CD4-positive, alpha-beta T cell treated with Interleukin-17A for 1 hour (primary cell): ENCODE results near the gene GULP1.
"Not testable (repeated sequence)": the region's sequence is repeated elsewhere in the genome, so short reads cannot be mapped to it uniquely, and the experiment has no call there.

Experiments used
- DNase-seq: peaks from one replicate; pipeline ENCODE4 v3.0.0-alpha.2; 2020

GULP1 gene

DNA sequence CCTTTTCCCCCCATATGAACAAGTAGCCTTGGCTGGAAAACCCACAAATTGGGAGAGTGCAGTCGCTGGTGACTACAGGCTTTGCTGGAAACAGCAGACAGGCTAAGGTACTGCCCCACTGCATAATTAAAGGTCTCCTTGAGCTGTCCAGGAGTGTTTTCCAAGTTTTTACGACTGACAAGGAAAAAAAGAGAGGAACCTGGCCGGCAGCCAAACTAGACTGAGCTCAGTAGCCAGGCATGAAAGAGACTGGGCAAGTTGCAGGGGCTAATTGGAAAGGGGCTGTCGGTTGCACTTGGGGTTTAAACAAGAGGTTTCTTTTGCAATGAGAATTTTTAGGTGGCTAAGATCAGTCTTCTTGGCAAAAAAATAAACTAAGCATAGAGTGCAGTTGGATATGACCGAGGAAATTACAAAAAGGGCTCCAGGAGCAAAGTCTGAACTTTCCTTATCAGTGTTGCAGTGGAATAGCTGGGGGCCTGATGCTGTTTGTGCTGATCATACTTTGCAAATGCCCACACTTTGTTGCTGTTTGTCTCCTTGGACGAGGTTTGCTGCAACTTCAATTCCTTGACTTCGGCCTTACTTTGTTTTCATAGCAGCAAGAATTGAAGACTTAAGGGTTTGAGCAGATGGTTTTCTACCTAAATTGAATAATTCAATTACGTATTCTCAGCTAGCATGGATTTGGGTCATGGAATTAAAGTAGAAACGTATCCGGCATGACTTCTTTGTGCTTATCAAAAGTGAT lies 2.1 kb downstream of the GULP1 start:
- no peak for DNase-seq

DNA sequence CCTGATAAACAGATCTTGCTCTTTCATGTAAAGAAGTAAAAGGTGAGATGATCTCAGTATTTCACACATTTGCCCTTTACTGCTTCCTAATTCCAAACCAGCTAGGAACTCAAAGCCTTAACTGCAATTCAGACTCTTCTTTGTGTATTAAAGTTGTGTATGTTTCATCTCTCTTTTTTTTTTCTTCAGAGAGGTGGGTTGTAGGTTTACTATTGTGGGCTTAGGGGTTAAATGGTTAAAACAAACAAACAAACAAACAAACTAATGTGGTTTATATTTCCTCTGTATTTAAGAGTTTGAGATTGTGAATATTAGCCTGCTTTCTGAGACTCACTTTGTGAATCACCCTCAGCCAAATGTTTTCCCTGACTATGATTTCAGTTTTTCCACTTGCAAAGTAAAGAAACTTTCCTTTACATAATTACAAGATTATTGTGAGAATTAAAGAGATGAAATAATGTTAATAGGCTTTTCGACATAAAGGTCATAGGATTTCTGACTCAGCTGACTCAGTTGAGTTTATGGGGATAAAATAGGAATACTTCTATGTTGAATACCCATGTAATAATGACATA lies 2.8 kb downstream of the GULP1 start:
- no peak for DNase-seq

DNA sequence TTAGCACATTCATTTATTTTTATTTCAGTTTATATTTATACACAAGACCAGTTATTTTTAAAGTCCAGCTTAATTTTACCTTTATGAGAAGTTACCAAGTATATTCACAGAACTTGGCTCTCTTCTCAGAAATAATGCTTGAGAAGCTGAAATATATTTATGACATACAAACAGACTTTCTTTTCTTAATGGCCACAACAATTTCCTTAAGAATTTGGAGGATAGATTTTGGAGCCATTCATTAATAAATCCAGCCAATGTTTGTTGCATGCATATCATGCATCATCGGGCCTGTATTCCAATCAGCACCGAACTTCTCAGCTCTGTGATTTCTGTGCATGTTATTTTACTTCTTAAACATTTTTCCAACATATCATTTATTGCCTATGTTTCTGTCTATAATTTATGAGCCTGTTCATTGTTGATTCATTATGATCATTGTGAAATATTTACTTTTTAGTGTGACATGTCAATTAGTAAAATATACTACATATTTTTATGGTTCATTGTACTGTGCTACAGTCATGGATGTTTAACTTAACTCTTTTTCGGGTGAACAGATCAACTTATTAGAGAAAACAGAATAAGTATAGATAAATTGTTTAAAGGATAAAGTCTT lies 3.5 kb downstream of the GULP1 start:
- no peak for DNase-seq

DNA sequence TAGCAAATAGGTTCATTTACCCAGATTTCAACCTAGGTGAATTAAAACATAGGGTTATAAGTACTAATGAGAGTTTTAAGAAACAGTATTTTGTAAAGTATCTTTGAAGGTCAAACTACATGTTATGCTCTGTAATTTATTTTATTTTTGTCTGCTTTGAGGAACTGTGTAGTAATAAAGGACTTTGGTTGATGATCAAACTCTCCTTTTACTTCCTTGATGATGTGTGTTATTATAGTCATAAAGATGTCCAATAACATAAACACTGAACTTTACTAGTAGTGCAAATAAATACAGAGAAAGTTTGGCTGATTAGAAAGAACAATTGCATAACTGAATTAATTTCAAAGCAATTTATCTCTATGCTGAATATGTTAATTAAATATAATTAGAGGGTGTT lies 6.3 kb downstream of the GULP1 start:
- no peak for DNase-seq

DNA sequence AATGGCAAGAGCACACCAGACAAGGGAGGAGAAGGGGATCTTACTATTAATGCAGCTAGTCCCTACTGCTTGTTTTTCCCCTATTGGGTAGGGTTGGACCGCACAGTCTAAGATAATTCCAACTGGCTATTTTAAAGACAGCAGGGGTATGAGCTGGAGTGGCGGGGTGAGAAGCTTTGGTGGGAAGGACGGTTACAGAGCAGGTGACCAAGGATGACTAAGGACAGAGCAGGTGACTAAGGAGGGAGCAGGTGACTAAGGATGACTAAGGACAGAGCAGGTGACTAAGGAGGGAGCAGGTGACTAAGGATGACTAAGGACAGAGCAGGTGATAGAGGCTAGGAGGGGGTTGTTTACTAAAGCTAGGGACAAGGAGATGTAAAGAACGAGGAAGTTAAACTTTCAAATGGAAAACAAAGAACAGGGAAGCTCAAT lies 7.3 kb downstream of the GULP1 start:
- not testable (repeated sequence) for DNase-seq

DNA sequence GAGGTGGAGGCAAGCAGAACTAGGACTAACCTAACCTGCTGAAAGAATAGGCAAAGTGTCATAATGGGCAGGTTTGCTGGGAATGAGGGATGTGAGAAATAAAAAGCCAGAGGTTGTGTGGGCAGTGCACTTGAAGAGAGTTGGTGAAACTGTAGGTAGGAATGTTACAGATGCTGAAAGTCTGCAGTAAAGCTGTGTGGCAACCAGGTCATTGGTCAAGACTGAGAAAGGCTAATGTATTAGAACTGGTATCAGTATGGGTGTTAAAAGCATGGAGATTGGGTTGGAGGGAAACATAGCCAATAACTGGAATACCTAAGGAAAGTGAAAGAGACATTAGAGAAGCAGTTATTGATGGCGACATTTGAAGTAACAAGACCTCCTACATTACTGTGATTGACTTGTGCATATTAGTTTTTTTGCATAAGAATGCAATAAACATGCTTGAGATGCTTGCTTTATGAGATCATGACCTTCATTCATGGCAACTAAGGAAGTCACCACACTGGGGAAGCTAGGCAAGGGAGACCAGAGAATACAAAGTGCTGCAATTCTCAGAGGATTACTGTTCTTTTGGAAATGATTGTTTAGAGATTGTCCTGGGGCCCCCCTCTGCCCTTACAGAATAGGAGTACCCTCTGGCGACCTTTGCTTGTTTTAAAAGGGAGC lies 11.8 kb downstream of the GULP1 start:
- no peak for DNase-seq

DNA sequence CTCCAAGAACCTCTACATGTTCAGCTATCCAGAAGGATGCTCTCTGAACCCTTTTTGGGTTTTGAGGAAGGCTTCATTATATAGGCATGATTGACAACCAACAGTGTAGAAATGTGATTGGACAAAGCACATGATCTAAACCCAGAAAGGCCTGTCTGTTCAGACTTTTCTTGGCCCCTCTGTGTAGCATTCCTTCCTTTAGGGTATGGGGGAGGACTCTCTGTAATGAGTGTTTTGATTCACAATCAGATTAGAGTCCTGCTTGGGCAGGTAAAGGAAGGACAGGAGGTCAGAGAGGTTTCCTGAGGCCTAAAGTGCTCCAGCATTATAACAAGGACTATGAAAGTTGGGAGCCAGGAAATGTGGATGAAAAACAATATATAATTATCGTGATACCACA lies 13.6 kb downstream of the GULP1 start:
- DNase-seq = no peak

DNA sequence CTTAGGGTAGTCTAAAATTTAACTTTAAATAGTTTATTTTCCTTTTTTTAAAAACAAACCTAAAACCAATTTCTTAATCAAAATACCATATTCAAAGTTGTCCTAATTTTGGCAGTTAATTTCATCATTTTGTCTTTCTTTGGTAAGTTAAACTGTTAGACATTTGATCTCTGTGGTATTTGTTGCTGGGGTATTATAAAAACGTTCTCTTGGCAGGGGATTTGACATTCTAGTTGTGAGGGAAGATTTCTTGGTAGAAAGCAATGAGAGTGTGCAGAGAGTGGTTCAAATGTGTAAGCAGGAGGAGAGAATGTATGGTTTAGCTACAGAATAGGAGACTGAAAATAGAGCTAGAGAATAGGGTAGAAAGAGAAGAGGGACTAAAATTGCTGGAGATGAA lies 14.6 kb downstream of the GULP1 start:
- no peak for DNase-seq

DNA sequence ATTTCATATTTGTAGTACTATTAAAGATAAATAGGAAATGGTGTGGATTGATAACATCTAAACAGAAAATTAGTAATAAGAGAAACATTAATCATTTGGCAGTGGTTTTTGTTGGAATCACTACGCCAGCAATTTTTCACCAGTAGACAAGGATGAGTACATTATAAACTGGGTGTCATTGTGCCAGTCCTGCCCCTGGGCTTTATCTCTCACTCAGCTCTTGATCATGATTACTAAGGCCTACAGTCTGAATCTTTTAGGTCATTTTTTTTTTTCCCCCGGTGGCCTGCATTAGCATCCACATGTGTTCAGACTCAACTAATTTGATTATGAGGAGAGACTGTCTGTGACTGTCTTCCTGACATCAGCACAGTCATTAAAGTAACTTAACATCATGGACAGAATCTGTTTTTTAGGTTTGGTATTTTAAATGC lies 16.2 kb downstream of the GULP1 start:
- no peak for DNase-seq

DNA sequence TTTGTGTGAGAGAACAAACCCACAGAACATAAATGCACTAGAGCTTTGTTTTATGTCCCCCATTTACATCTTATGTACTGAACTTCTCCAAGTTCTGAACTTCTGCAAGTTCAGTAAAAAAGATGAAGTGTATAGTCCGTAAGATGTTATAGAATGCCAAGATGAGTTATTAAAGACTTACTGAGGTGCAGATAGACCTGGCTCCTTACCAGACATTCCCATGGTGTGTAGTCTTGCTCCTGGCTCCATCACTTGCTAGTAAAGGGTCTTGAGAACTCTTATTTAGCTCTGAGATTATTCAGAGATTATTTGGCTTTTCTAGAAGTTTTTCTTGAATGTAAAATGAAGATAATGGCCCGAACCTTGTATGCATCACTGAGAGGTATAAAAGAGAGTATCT lies 16.8 kb downstream of the GULP1 start:
- no peak for DNase-seq

DNA sequence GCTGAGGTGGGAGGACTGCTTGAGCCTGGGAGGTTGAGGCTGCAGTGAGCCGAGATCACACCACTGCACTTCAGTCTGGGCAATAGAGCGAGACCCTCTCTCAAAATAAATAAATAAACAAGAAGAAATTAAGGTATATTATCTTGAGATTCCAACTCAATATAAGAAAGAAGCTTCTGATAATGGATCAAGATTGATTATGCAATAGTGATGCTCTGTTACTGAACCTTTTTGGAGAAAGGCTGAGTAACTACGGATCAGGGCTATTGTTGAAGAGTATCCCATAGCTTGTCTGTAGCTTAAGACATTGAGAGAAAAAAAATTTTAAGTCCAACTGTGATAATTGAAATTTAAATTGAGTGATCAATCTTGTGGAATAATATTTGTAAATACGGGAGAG lies 17.7 kb downstream of the GULP1 start:
- no peak for DNase-seq

DNA sequence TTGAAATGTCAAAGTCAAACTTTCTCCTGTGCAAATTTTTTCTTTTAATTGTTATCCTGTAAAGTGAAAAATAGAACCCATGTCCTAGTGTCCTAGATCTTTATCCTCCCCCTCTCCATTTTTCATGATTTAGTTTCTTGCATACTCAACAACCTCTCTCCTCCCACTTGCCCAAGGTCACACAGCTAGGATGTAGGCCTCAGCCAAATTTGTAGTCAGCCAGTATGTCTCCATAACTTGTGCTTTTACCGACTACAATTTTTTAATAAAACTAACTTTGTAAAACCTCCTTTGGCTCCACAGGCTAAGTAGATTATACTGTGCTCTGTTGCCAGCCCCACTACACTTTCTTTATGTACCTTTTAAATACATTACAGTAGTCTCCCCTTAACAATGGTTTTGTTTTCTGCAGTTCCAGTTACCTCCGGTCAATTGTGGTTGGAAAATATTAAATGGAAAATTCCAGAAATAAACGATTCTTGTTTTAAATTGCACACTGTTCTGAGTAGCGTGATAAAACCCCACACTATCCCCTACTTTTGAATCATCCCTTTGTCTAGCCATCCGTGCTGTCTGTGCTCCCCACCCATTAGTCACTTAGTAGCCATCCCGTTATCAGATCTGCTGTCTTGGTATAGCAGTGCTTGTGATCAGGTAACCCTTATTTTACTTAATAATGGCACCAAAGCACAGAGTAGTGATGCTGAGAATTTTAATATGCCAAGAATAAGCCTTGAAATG lies 22.8 kb downstream of the GULP1 start:
- DNase-seq = no peak

DNA sequence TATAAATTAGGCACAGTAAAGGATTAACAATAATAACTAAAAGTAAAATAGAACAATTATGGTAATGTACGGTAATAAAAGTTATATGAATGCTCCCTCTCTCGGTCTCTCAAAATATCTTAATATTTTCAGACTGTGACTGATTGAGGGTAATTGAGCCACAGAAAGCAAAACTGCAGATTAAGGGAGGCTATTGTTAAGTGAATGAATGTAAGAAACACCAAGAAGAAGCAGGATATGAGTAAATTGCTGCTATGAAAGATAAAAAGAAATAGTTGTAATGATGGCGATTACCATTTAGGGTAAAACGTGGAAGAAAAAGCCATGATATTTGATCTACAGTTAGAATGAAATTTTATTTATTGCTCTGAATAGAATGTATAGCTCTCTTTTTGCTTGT lies 24.1 kb downstream of the GULP1 start:
- no peak for DNase-seq

DNA sequence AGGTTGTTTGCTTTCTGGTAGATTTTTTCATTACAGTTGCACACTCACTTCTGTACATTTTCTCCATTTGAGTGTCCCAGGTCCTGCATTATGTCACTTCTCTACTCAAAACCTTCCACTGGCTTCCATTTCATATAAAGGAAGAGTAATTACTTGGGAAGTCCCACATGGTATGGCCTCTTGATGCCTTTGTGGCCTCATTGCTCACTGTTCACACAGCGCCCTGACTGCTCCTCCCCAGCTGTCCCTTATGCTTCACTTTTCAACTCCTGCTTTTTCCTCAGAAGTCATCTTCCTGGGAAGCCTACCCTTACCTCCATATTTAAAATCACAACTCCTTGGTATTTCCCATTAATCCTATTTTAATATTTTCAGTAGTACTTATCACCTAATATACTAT lies 24.7 kb downstream of the GULP1 start:
- no peak for DNase-seq

DNA sequence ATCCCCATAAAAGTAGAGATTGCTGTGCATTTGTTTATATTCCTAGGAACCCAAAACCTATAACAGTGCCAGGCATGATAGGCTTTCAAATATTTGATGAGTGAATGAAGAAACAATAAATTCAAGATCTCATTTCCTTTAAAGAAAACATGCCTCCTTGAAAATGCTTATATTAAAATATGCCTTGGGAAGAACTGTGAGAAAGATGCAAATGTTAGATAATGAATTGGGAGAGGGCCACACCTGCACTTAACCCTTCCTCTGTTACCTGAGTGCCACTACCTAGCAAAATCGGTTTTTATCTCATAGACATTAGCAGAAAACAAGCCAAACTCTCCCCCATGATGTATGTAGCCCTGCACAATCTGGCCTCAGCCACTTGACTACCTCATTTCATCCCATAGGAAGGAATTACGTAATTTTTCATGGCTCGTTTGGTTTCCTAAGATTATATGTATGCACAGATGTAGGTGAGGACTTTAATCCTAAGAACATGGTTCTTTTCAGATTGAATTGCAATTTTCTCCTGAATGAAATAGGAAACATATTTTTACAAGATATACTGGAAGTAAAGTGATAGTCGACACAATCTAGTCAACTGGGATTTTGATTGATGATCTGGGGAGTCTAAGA lies 25.2 kb downstream of the GULP1 start:
- no peak for DNase-seq

DNA sequence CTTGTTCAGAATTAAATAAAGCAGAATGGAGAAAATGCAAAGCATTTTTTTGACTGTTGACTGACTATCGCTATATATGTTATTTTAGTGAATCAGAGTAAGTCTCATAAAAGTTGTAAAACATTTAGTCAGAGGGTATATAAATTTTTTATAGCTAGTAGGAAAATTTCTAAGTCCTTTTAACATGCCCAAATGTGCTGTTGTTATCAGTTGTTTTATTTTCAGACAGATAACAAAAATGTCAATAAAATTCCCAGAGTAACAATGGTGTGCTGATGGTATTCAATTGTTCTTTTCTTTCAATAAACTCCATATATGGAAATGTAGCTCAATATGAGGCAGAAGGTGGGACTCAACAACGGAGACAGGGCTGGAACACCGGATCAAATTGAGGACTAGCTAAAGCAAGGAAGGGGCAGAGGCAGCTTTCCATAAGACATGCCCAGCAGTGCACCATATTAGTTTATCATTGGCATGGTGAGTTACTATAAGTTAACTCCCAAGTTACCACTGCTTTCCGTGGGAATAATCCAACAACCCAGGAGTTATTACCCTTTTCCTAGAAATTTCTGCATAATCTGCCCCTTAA lies 26.6 kb downstream of the GULP1 start:
- no peak for DNase-seq

DNA sequence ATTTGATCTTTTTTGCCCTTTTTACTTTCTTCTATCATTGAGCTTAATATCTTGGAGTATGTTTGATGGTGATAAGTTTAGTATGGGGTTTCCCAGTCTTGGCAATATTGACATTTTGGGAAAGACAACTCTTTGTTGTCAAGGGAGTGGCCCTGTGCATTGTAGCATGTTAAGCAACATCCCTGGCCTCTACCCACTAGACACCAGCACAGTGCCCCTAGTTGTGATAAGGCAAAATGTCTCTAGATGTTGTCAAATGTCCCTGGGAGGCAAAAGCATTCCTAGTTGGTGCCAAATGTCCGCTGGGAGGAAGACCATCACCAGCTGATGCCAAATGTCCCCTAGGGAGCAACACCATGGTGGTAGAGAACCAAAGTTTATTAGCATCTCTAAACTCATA lies 28.2 kb downstream of the GULP1 start:
- DNase-seq = no peak

DNA sequence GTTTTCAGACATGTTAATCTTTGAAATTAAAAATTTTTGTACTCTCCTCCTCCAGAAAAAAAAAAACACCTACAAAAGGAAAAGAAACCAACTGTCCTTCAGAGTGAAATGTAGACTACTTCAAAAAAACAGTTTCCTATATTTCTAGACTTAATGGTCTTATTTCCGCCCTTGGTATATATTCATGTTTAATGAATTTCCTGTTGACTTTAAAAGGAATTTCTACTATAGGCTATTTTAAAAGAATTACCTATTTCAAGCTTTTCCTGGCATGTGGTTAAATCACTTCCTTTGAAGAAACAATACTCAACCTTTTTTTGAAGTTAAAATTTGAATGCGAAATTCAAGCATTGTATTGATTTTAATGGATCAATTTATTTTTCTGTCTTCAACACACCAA lies 29.2 kb downstream of the GULP1 start:
- DNase-seq = no peak

DNA sequence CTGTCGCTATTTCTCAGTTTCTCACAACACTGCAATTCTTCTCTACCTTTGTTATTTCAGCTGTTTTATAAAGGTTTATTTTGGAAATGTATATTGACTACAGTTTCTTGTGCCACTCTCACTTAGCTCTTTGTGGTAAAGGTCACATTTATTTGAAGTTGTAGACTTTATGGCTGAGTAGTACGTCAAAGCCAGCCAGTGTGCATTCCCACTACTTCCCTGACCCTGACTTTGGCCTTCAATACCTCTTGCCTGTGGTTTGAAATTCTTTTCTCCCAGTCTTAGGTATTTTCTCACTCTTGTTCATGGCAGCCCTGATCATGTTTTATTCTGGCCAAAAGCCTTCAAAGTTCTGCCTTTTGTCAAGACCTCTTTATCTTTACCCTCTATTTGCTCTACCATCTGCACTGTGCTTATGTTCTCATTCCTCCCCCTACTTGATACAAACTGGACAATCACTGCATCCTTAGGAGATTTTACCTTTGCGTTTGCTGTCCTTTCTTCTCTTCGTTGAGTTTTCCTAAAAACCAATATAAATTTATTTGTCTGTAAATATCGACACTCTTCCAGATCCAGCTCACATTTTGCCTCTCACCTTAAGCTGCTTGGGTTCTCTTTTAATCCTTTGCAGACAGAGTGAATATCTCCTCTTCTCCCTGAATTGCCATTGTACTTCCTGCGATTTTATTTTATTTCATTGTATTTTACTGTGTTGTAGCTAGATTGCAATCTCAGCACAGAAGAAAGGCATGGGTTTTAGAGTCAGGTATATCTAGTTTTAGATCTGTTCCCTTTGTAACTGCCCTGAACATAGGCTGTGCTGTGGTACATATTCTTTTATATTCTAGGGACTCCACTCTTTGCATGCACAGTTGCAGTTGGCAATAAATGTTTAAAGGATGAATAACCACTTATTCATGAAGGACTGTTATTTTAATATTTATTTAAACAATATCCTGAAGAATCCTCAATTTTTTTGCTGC lies 31.2 kb downstream of the GULP1 start:
- no peak for DNase-seq

DNA sequence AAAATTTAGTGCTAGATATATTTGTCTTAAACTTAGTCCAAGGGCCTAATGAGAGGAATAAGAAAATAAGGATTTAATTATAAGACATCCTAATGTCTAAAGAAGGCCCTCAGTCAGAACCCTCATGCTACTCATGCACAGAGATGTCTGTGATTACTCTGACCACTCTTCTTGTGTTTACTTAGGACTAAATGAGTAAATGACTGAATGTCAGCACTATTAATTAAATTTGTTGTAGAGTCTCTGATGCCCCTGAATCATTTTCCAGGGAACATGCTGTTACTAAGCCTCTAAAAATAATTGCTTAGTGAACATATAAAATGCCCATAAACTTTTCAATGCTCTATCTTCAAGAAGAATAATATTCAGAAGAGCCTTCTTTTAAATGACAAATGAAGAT lies 32.4 kb downstream of the GULP1 start:
- no peak for DNase-seq

DNA sequence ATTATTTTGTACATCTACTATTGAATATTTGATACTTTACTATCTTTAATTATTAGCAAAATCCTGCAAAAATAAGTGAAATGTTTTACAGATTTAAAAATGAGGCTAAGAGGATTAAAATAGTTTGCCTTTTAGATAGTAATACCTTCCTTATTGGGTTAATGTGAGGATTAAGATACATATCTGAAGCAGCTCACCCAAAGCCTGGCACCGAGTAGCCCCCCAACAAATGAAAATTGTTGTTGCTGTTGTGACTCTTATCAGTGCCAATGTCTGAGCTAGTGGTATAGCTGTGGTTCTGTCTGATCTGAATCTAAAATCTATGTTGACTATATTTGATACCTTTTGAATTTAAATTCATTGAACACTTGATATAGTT lies 34.6 kb downstream of the GULP1 start:
- no peak for DNase-seq
